Ishikawa (cell line): Measurements from ENCODE around the gene SYCP2.
A peak's percentile ranks its signal among the peaks of the same experiment; 100 is the strongest.

Source experiments
- CEBPB ChIP-seq: IDR thresholded peaks from 2 replicates; pipeline ENCODE4 v1.6.1; 2012
- CREB1 ChIP-seq: IDR thresholded peaks from 2 replicates; pipeline ENCODE4 v1.6.1; 2012; ENCODE audit warnings: low read depth
- EGR1 ChIP-seq: IDR thresholded peaks from 2 replicates; pipeline ENCODE4 v1.6.1; 2012
- EP300 ChIP-seq: IDR thresholded peaks from 2 replicates; pipeline ENCODE4 v1.6.1; 2012; ENCODE audit warnings: borderline replicate concordance
- FOXM1 ChIP-seq: IDR thresholded peaks from 2 replicates; pipeline ENCODE4 v1.6.1; 2012; ENCODE audit warnings: low read depth, borderline replicate concordance
- NFIC ChIP-seq: IDR thresholded peaks from 2 replicates; pipeline ENCODE4 v1.6.1; 2012
- RAD21 ChIP-seq: IDR thresholded peaks from 2 replicates; pipeline ENCODE4 v1.6.1; 2012; ENCODE audit warnings: low read depth
- TAF1 ChIP-seq: IDR thresholded peaks from 2 replicates; pipeline ENCODE4 v1.6.1; 2012; ENCODE audit warnings: low read depth, mild to moderate bottlenecking
- TCF12 ChIP-seq: IDR thresholded peaks from 2 replicates; pipeline ENCODE4 v1.6.1; 2012; ENCODE audit warnings: low read depth
- TEAD4 ChIP-seq: IDR thresholded peaks from 2 replicates; pipeline ENCODE4 v1.6.1; 2012
- YY1 ChIP-seq: IDR thresholded peaks from 2 replicates; pipeline ENCODE4 v1.6.1; 2012; ENCODE audit warnings: low read depth
- ZBTB7A ChIP-seq: IDR thresholded peaks from 2 replicates; pipeline ENCODE4 v1.6.1; 2012; ENCODE audit warnings: low read depth
- TF ChIP-seq, protein P1 (sequence below): IDR thresholded peaks from 2 replicates; pipeline ENCODE4 v1.6.1; 2012
- TF ChIP-seq, protein P2 (sequence below): IDR thresholded peaks from 2 replicates; pipeline ENCODE4 v1.6.1; 2012; ENCODE audit warnings: low read depth, mild to moderate bottlenecking
- TF ChIP-seq, protein P3 (sequence below): IDR thresholded peaks from 2 replicates; pipeline ENCODE4 v1.6.1; 2012

Gene SYCP2

DNA sequence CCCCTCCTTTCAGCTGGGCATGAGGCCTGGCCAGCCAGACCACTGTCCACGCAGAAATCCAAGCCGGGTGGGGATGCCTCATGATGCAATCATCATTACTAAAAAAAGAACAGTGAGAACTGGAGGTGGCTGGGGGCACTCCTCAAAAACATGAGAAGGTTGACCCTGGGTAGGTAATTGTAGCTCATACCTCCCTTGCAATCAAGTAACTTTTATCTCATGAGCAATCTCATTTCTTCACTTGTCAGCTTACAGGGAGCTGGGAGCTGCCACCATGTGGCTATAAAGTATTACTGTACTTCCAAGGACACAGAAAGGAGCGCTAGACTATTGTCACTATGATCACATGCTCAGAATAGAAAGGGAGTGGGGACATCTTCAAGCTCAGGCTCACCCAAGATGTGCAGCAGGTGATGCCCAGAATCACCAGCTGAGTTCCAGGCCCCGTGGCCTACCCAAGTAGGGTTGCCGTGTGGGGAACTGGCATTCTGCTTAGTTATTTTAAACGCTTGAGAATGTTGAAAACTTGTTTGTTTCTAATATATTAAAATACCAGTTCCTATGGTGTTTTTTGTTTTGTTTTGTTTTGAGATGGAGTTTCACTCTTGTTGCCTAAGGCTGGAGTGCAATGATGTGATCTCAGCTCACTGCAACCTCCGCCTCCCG lies 21.8 kb upstream of the SYCP2 start:
- TF ChIP-seq, protein P1, sequence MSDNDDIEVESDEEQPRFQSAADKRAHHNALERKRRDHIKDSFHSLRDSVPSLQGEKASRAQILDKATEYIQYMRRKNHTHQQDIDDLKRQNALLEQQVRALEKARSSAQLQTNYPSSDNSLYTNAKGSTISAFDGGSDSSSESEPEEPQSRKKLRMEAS: no peak
- TF ChIP-seq YY1: no peak
- TF ChIP-seq, protein P2, sequence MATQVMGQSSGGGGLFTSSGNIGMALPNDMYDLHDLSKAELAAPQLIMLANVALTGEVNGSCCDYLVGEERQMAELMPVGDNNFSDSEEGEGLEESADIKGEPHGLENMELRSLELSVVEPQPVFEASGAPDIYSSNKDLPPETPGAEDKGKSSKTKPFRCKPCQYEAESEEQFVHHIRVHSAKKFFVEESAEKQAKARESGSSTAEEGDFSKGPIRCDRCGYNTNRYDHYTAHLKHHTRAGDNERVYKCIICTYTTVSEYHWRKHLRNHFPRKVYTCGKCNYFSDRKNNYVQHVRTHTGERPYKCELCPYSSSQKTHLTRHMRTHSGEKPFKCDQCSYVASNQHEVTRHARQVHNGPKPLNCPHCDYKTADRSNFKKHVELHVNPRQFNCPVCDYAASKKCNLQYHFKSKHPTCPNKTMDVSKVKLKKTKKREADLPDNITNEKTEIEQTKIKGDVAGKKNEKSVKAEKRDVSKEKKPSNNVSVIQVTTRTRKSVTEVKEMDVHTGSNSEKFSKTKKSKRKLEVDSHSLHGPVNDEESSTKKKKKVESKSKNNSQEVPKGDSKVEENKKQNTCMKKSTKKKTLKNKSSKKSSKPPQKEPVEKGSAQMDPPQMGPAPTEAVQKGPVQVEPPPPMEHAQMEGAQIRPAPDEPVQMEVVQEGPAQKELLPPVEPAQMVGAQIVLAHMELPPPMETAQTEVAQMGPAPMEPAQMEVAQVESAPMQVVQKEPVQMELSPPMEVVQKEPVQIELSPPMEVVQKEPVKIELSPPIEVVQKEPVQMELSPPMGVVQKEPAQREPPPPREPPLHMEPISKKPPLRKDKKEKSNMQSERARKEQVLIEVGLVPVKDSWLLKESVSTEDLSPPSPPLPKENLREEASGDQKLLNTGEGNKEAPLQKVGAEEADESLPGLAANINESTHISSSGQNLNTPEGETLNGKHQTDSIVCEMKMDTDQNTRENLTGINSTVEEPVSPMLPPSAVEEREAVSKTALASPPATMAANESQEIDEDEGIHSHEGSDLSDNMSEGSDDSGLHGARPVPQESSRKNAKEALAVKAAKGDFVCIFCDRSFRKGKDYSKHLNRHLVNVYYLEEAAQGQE: no peak
- no peak for TF ChIP-seq CEBPB
- no peak for TF ChIP-seq NFIC
- no peak for TF ChIP-seq RAD21
- no peak for TF ChIP-seq FOXM1

- TF ChIP-seq, protein P2: no peak
- no peak for TF ChIP-seq RAD21
Observed at GRCh38 chr20:59954718-59955117, 21.3 kb upstream of the SYCP2 start.

- TF ChIP-seq YY1 (no peak), TAF1 (no peak), CREB1 (no peak), TEAD4 (no peak), TCF12 (no peak), EP300 (no peak), ZBTB7A (no peak)
- TF ChIP-seq, protein P1: no peak
Observed at GRCh38 chr20:59949911-59950310, 16.5 kb upstream of the SYCP2 start.

- TF ChIP-seq RAD21 (peak; percentile 50), CEBPB (no peak)
- TF ChIP-seq, protein P1: no peak
Observed at GRCh38 chr20:59948828-59949720, 15.6 kb upstream of the SYCP2 start.

DNA sequence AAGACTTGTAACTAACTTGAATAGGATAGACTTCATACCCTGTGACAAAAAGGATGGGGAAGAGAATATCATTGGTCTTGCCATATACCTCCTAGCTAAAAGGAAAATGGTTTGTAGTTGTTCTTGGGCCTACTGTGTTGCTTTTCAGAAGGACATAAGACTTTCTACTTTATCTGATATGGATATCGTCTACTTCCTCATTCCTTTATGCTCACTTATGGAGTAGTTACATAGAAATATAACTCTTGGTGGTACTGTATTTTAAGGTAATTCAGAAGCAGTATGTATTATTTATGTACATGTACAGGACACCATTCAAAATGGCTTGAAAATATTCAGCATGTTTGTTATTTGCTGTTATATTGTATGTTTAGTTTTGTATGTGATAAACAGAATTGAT lies 14.8 kb upstream of the SYCP2 start:
- no peak for TF ChIP-seq CREB1
- no peak for TF ChIP-seq NFIC
- no peak for TF ChIP-seq CEBPB

GRCh38 chr20:59947376-59947775 lies 13.9 kb upstream of the SYCP2 start:
- TF ChIP-seq TAF1 (no peak), NFIC (no peak), CEBPB (no peak), TCF12 (no peak), EGR1 (no peak), EP300 (no peak), ZBTB7A (no peak), FOXM1 (no peak), YY1 (no peak), TEAD4 (no peak)
- TF ChIP-seq, protein P2: no peak
- TF ChIP-seq, protein P1: no peak
- TF ChIP-seq, protein P3, sequence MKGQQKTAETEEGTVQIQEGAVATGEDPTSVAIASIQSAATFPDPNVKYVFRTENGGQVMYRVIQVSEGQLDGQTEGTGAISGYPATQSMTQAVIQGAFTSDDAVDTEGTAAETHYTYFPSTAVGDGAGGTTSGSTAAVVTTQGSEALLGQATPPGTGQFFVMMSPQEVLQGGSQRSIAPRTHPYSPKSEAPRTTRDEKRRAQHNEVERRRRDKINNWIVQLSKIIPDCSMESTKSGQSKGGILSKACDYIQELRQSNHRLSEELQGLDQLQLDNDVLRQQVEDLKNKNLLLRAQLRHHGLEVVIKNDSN: no peak
